H1 (cell line): Measurements from ENCODE around the gene GSG1L. TPM values are rescaled to one million over a fixed set of nuclear protein-coding genes. Genes with fewer than 3 reads are reported as not detected.
A peak's percentile ranks its signal among the peaks of the same experiment; 100 is the strongest.

Experiments
- CTCF ChIA-PET: fragments of 300-600 bp; sonication (Branson Sonifier 250); formaldehyde crosslinking; loops from one replicate; lab custom pipeline; 2021; ENCODE audit not compliant: partially characterized antibody; lab: Charles Lee
- POLR2A ChIA-PET: fragments of 300-600 bp; sonication (Branson Sonifier 250); formaldehyde crosslinking; loops from one replicate; lab custom pipeline; 2021; ENCODE audit warnings: inconsistent platforms; ENCODE audit not compliant: partially characterized antibody; lab: Charles Lee
- DNase-seq, 2 experiments: peaks; one replicate each; pipeline versions ENCODE4 v3.0.0 to v3.0.0-alpha.2; 2010 to 2022; ENCODE audit warnings: low spot score in 2 of 2, low read depth in 1 of 2, mixed read lengths in 1 of 2
- FAIRE-seq: peaks from 2 replicates; lab custom pipeline; 2011; peaks lifted over from hg19 to GRCh38; lab: Jason Lieb, UNC
- H2AFZ ChIP-seq: 2 replicates; pipeline ENCODE4 v1.8.1; 2012; ENCODE audit warnings: low read length, inconsistent platforms
- H2AK5ac ChIP-seq: 2 replicates; pipeline ENCODE4 v1.6.1; 2013; ENCODE audit warnings: low read depth, low read length
- H2BK120ac ChIP-seq: replicated peaks from 2 replicates; pipeline ENCODE3; 2013; ENCODE audit warnings: low read depth, low read length, inconsistent platforms
- H2BK12ac ChIP-seq: 2 replicates; pipeline ENCODE4 v1.6.1; 2013; ENCODE audit warnings: low read depth, low read length
- H2BK15ac ChIP-seq: 2 replicates; pipeline ENCODE4 v1.6.1; 2013; ENCODE audit warnings: low read length
- H2BK20ac ChIP-seq: 2 replicates; pipeline ENCODE4 v1.6.1; 2013; ENCODE audit warnings: low read length
- H2BK5ac ChIP-seq: 2 replicates; pipeline ENCODE4 v1.6.1; 2013; ENCODE audit warnings: low read depth, low read length
- H3K14ac ChIP-seq: 2 replicates; pipeline ENCODE4 v1.6.1; 2013; ENCODE audit warnings: inconsistent platforms; ENCODE audit not compliant: insufficient read length
- H3K18ac ChIP-seq: 2 replicates; pipeline ENCODE4 v1.6.1; 2013; ENCODE audit warnings: low read length; ENCODE audit errors: extremely low read depth
- H3K23ac ChIP-seq: 2 replicates; pipeline ENCODE4 v1.6.1; 2013; ENCODE audit warnings: inconsistent platforms; ENCODE audit not compliant: insufficient read length
- H3K23me2 ChIP-seq: 2 replicates; pipeline ENCODE4 v1.6.1; 2013; ENCODE audit warnings: low read depth, low read length
- H3K27ac ChIP-seq: 2 replicates; pipeline ENCODE4 v1.6.1; 2011; ENCODE audit warnings: low read depth, low read length, inconsistent platforms
- H3K27me3 ChIP-seq, 4 experiments: replicated peaks in 1 of 4; 1 replicate in 1 of 4; 2 replicates in 3 of 4; pipeline versions ENCODE4 v1.6.1 to v1.8.1; 2011 to 2013; ENCODE audit warnings: low read length in 3 of 4, mild to moderate bottlenecking in 3 of 4, inconsistent platforms in 2 of 4, mixed read lengths in 2 of 4, moderate library complexity in 1 of 4; ENCODE audit not compliant: control insufficient read depth in 3 of 4, insufficient read depth in 3 of 4; ENCODE audit errors: extremely low read depth in 1 of 4
- H3K36me3 ChIP-seq, 4 experiments: 2 replicates each; pipeline versions ENCODE4 v1.6.1 to v1.8.1; 2011 to 2013; ENCODE audit warnings: mild to moderate bottlenecking in 4 of 4, low read length in 3 of 4, moderate library complexity in 2 of 4, control low read depth in 1 of 4, inconsistent platforms in 1 of 4; ENCODE audit not compliant: insufficient read depth in 4 of 4, control insufficient read depth in 2 of 4
- H3K4ac ChIP-seq: replicated peaks from 2 replicates; pipeline ENCODE3; 2013; ENCODE audit warnings: low read length, low read depth, mixed read lengths, inconsistent platforms; ENCODE audit not compliant: insufficient read length
- H3K4me1 ChIP-seq, 4 experiments: replicated peaks in 1 of 4; 1 replicate in 1 of 4; 2 replicates in 3 of 4; pipeline versions ENCODE4 v1.6.1 to v1.8.1; 2011 to 2013; ENCODE audit warnings: low read length in 3 of 4, inconsistent platforms in 2 of 4, mixed read lengths in 1 of 4; ENCODE audit not compliant: insufficient read depth in 4 of 4, control insufficient read depth in 3 of 4
- H3K4me2 ChIP-seq, 2 experiments: 2 replicates each; pipeline versions ENCODE4 v1.6.1 to v1.8.1; 2011 to 2013; ENCODE audit warnings: low read depth in 2 of 2, low read length in 2 of 2, control low read depth in 1 of 2, inconsistent platforms in 1 of 2, mild to moderate bottlenecking in 1 of 2; ENCODE audit not compliant: insufficient read depth in 1 of 2
- H3K4me3 ChIP-seq, 4 experiments: fragments of 200-600, 300-600 bp in 1 of 4; sonication (generic), shearing (Covaris generic), sonication (Bioruptor Twin) in 1 of 4; 2 replicates each; pipeline versions ENCODE4 v1.5.1 to v1.8.1; 2011 to 2016; ENCODE audit warnings: low read length in 4 of 4, low read depth in 3 of 4, control low read depth in 2 of 4, inconsistent platforms in 2 of 4, mild to moderate bottlenecking in 2 of 4, mixed read lengths in 1 of 4, moderate library complexity in 1 of 4; ENCODE audit not compliant: insufficient read depth in 2 of 4; ENCODE audit errors: extremely low read depth in 1 of 4
- H3K56ac ChIP-seq: replicated peaks from 2 replicates; pipeline ENCODE3; 2013; ENCODE audit warnings: low read depth, mild to moderate bottlenecking, mixed read lengths, low read length, inconsistent platforms; ENCODE audit not compliant: insufficient read length
- H3K79me1 ChIP-seq: 2 replicates; pipeline ENCODE4 v1.6.1; 2013; ENCODE audit warnings: low read depth, low read length, control low read depth
- H3K79me2 ChIP-seq, 2 experiments: 2 replicates each; pipeline versions ENCODE4 v1.6.1 to v1.8.1; 2012 to 2013; ENCODE audit warnings: low read length in 2 of 2, mild to moderate bottlenecking in 2 of 2, inconsistent platforms in 1 of 2; ENCODE audit not compliant: insufficient read depth in 2 of 2, control insufficient read depth in 1 of 2
- H3K9ac ChIP-seq, 4 experiments: replicated peaks in 1 of 4; 1 replicate in 1 of 4; 2 replicates in 3 of 4; pipeline versions ENCODE4 v1.6.1 to v1.8.1; 2011 to 2013; ENCODE audit warnings: low read depth in 3 of 4, low read length in 3 of 4, control low read depth in 2 of 4, mild to moderate bottlenecking in 2 of 4, moderate library complexity in 2 of 4, inconsistent platforms in 1 of 4; ENCODE audit errors: extremely low read depth in 1 of 4
- H3K9me3 ChIP-seq, 2 experiments: 2 replicates each; pipeline versions ENCODE4 v1.6.1 to v1.8.1; 2012 to 2013; ENCODE audit warnings: mild to moderate bottlenecking in 2 of 2, moderate library complexity in 2 of 2, control low read depth in 1 of 2, inconsistent platforms in 1 of 2, low read depth in 1 of 2, low read length in 1 of 2, mixed read lengths in 1 of 2; ENCODE audit not compliant: insufficient read depth in 2 of 2
- H4K20me1 ChIP-seq, 2 experiments: replicated peaks in 1 of 2; 2 replicates each; pipeline versions ENCODE3 to v1.8.1; 2011 to 2013; ENCODE audit warnings: inconsistent platforms in 2 of 2, low read length in 2 of 2, mild to moderate bottlenecking in 1 of 2; ENCODE audit not compliant: insufficient read depth in 2 of 2, control insufficient read depth in 1 of 2
- H4K5ac ChIP-seq: 2 replicates; pipeline ENCODE4 v1.6.1; 2013; ENCODE audit warnings: low read length, low read depth, mixed read lengths, inconsistent platforms; ENCODE audit not compliant: insufficient read length
- H4K8ac ChIP-seq: 2 replicates; pipeline ENCODE4 v1.8.0; 2013; ENCODE audit warnings: mild to moderate bottlenecking, moderate library complexity, low read length, inconsistent platforms; ENCODE audit not compliant: insufficient read depth; ENCODE audit errors: extremely low read depth
- H4K91ac ChIP-seq: replicated peaks from 2 replicates; pipeline ENCODE3; 2013; ENCODE audit warnings: low read length, mixed read lengths, inconsistent platforms; ENCODE audit not compliant: insufficient read length
- ASH2L ChIP-seq: fragments of 200-600, 300-600 bp; sonication (generic); IDR thresholded peaks from one replicate; pipeline ENCODE4 v1.7.1; 2017; ENCODE audit warnings: low read length
- WGBS, 2 experiments: shearing (Covaris generic) in 1 of 2; methylation state at CpG; one replicate each; pipeline versions ENCODE4 v1.1.6 to v1.1.7; 2013 to 2015; ENCODE audit warnings: low lambda C conversion rate in 2 of 2, mixed read lengths in 2 of 2, inconsistent platforms in 1 of 2, low coverage in 1 of 2, missing lambda C conversion rate in 1 of 2; ENCODE audit not compliant: insufficient replicate concordance in 2 of 2, insufficient coverage in 1 of 2, insufficient read length in 1 of 2; ENCODE audit errors: extremely low coverage in 1 of 2, missing lambda C conversion rate in 1 of 2; 5-methylcytosine and 5-hydroxymethylcytosine counted together
- polyA plus RNA-seq, 7 experiments: library from polyadenylated mRNA; depleted of rRNA in 3 of 7; stranded (reverse) in 5 of 7; unstranded in 2 of 7; fragments of >200 nt in 5 of 7; fragments of 200-250 nt in 2 of 7; gene quantifications; 1 replicate in 5 of 7; 2 replicates in 1 of 7; 4 replicates in 1 of 7; pipeline versions ENCODE4 v1.2.1 to v1.2.3, GENCODE V29; 2011 to 2013; ENCODE audit warnings: missing spikeins in 2 of 7, mixed read lengths in 2 of 7
- total RNA-seq: library from RNA; stranded (reverse); fragmentation: NEBNext Ultra II Directional; extraction: Animal tissue kit (Norgen Biotek cat#: 25700); gene quantifications from 2 replicates; pipeline ENCODE4 v1.2.1, GENCODE V29; 2021

GSG1L gene
- total and polyA plus RNA-seq, 2 of the 8 experiments (the other 6 are each of a cell fraction or from before 2014, with no cell fraction given), result 0.71 to 1.1 TPM

GRCh38 chr16:28090646-28091377, 27.3 kb upstream of the GSG1L start:
- Histone ChIP-seq H2BK15ac (peak overlapping the region; percentile 3; the same call in 1 of the 2 replicates), H3K4ac (peak overlapping the region; percentile 6), H3K79me2 (no peaks in the 10 kb centered on the region), H3K56ac (no peak overlapping the region), H3K36me3 (no peaks in the 10 kb centered on the region), H3K4me2 (no peak overlapping the region), H4K20me1 (peaks cover 0 to 12% of the 10 kb centered on the region in 2 experiments), H4K8ac (peak overlapping the region; percentile 45), H3K27me3 (no peaks in the 10 kb centered on the region), H4K5ac (peak overlapping the region; percentile 37), H3K18ac (no peak overlapping the region; the same call in 1 of the 2 replicates), H3K9ac (no peak overlapping the region), H2BK5ac (no peak overlapping the region), H2BK120ac (no peak overlapping the region), H3K23me2 (peaks cover 13% of the 10 kb centered on the region; the same call in 1 of the 2 replicates), H3K4me1 (peaks cover 0 to 26% (median 13%) of the 10 kb centered on the region in 4 experiments; a peak in 6 of 7 replicates), H3K14ac (no peak overlapping the region), H2AFZ (no peak overlapping the region), H4K91ac (no peak overlapping the region), H3K27ac (no peak overlapping the region), H2AK5ac (no peak overlapping the region), H2BK20ac (no peak overlapping the region), H3K9me3 (no peaks in the 10 kb centered on the region), H3K4me3 (no peak overlapping the region), H3K79me1 (peaks cover 4% of the 10 kb centered on the region; the same call in 1 of the 2 replicates), H2BK12ac (0 out of 2 replicates have a peak overlapping the region, but pooled peaks have one; percentile 4), H3K23ac (no peak overlapping the region)
- 77% methylated on average over 17 of the region's 19 CpGs; no CpG with 5 or more reads in 1 of the 2 experiments for WGBS, 2 experiments
- POLR2A ChIA-PET, result interaction anchor here (0.9 to 3.5 kb wide), 2 partner anchors 9 to 128 kb away, joined by 3 to 15 read pairs; no protein-coding TSS in a partner anchor
- FAIRE-seq (peak; percentile 48), DNase-seq (peak; percentile 66 to 88)
- CTCF ChIA-PET, result interaction anchor here (0.6 to 4.2 kb wide), 39 partner anchors 8 to 575 kb away, joined by 3 to 27 read pairs (median 4); no protein-coding TSS in a partner anchor
- no peak for TF ChIP-seq ASH2L
